KMS-11 (cell line): Measurements from ENCODE around the gene CFAP97D2.

Experiments
- H2AFZ ChIP-seq: fragments of 200-600 bp; sonication (generic); 2 replicates; pipeline ENCODE4 v1.6.1; 2016; ENCODE audit warnings: antibody characterized with exemption, mixed run types, low read depth
- H3K27ac ChIP-seq: fragments of 200-600 bp; sonication (generic); 2 replicates; pipeline ENCODE4 v1.6.1; 2016; ENCODE audit warnings: mild to moderate bottlenecking, mixed run types
- H3K27me3 ChIP-seq: fragments of 200-600 bp; sonication (generic); 2 replicates; pipeline ENCODE4 v1.6.1; 2017; ENCODE audit warnings: mild to moderate bottlenecking, low read depth, mixed run types, moderate library complexity; ENCODE audit not compliant: insufficient read depth
- H3K36me3 ChIP-seq: fragments of 200-600 bp; sonication (generic); 2 replicates; pipeline ENCODE4 v1.6.1; 2017; ENCODE audit warnings: mild to moderate bottlenecking, mixed run types; ENCODE audit not compliant: insufficient read depth
- H3K4me1 ChIP-seq: fragments of 200-600 bp; sonication (generic); 2 replicates; pipeline ENCODE4 v1.6.1; 2016; ENCODE audit warnings: mild to moderate bottlenecking, low read depth, mixed run types; ENCODE audit not compliant: poor library complexity, severe bottlenecking
- H3K4me2 ChIP-seq: fragments of 200-600 bp; sonication (generic); 2 replicates; pipeline ENCODE4 v1.7.0; 2016; ENCODE audit warnings: mild to moderate bottlenecking, mixed run types
- H3K4me3 ChIP-seq: fragments of 200-600 bp; sonication (generic); IDR thresholded peaks from 2 replicates; pipeline ENCODE4 v1.6.1; 2017; ENCODE audit warnings: low read depth, low read length, mixed read lengths; ENCODE audit not compliant: insufficient read depth
- H3K79me2 ChIP-seq: fragments of 200-600 bp; sonication (generic); 2 replicates; pipeline ENCODE4 v1.6.1; 2016; ENCODE audit warnings: low read depth, mixed run types; ENCODE audit not compliant: insufficient read depth
- H3K9ac ChIP-seq: fragments of 200-600 bp; sonication (generic); 2 replicates; pipeline ENCODE4 v1.6.1; 2016; ENCODE audit warnings: mild to moderate bottlenecking, mixed run types
- H4K20me1 ChIP-seq: fragments of 200-600 bp; sonication (generic); 2 replicates; pipeline ENCODE4 v1.6.1; 2016; ENCODE audit warnings: mild to moderate bottlenecking, mixed run types; ENCODE audit not compliant: insufficient read depth
- TF ChIP-seq, protein P1 (sequence below): fragments of 200-600 bp; sonication (generic); conservative IDR thresholded peaks from 2 replicates; pipeline ENCODE4 v1.6.1; 2017; ENCODE audit warnings: low read depth, mild to moderate bottlenecking, antibody characterized with exemption, low read length, moderate library complexity, mixed read lengths

The CFAP97D2 gene

DNA sequence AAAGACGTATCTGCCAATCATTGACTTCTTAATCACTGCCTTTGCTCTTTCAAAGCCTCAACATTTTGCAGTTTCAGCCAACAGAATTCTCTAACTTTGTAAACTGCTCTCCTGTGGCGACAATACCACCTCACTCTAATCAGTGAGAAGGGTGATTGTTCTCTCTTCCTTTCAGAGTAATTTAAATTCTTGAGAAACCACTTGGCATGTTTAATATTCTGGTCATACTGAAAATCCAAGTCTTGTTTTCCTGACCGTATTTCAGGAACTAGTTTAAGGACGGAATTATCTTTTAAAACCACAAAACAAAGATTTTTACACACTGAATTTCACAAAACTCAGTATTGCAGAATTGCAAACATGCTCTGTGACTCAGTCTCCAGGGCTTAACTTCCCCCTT is 50.4 kb downstream of the CFAP97D2 start:
- Histone ChIP-seq H3K27ac (no peak overlapping the region), H3K9ac (no peak overlapping the region), H3K4me1 (peaks cover 32% of the 10 kb centered on the region)

DNA sequence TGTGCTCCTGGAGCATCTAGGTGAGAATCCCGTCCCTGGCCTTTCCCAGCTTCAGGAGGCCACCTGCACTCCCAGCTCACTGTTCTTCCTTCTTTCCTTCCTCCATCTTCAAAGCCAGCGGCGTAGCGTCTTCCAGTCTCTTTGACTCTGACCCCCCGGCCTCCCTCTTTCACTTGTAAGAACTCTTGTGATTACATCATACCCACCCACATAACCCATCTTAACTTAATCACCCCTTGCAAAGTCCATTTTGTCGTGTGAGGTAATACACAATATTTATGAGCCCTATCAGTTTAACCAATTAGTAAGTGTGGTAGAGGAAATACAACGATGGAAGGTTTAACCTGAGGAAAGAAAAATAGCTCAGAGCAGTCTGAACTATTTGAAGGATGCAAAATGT is 51.1 kb downstream of the CFAP97D2 start:
- no peaks in the 10 kb centered on the region for H3K36me3 ChIP-seq
- TF ChIP-seq, protein P1, sequence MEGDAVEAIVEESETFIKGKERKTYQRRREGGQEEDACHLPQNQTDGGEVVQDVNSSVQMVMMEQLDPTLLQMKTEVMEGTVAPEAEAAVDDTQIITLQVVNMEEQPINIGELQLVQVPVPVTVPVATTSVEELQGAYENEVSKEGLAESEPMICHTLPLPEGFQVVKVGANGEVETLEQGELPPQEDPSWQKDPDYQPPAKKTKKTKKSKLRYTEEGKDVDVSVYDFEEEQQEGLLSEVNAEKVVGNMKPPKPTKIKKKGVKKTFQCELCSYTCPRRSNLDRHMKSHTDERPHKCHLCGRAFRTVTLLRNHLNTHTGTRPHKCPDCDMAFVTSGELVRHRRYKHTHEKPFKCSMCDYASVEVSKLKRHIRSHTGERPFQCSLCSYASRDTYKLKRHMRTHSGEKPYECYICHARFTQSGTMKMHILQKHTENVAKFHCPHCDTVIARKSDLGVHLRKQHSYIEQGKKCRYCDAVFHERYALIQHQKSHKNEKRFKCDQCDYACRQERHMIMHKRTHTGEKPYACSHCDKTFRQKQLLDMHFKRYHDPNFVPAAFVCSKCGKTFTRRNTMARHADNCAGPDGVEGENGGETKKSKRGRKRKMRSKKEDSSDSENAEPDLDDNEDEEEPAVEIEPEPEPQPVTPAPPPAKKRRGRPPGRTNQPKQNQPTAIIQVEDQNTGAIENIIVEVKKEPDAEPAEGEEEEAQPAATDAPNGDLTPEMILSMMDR, result no peak
- peaks cover 33% of the 10 kb centered on the region for H3K4me1 ChIP-seq
- H2AFZ ChIP-seq, result no peak overlapping the region
- H3K4me3 ChIP-seq, result no peak overlapping the region
- no peaks in the 10 kb centered on the region for H3K27me3 ChIP-seq
- no peak overlapping the region for H3K27ac ChIP-seq
- H3K9ac ChIP-seq, result no peak overlapping the region
- no peaks in the 10 kb centered on the region for H4K20me1 ChIP-seq
- 0 out of 2 replicates have a peak, but pooled peaks cover under 1% of the 10 kb centered on the region for H3K79me2 ChIP-seq
- H3K4me2 ChIP-seq, result no peak overlapping the region

More for the DNA sequence above, 50.4 kb downstream of the CFAP97D2 start:
- H3K36me3 ChIP-seq, result no peaks in the 10 kb centered on the region
- H3K4me3 ChIP-seq, result no peak overlapping the region
- H4K20me1 ChIP-seq, result no peaks in the 10 kb centered on the region
- H3K27me3 ChIP-seq, result no peaks in the 10 kb centered on the region
- no peak overlapping the region for H2AFZ ChIP-seq
- no peaks in the 10 kb centered on the region for H3K79me2 ChIP-seq
- TF ChIP-seq, protein P1, result no peak
- no peak overlapping the region for H3K4me2 ChIP-seq

DNA sequence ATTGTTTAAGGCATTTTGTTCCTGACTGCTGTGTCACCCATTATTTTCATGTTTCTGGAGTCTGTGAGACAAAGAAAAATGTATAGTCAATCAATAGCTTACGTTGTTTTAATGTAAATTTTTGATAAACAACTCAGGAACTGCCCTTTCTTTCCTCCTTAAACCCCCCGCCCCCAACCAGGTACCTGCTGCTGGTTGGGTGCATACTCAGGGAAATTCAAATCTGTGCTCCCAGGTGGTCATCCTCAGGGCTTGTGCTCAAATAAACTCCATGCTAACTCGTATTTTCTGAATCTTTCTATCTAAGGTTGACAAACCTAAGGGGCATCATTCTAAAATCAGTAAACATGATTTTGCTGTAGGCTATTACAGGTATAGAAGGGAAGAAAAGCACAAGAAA is 51.5 kb downstream of the CFAP97D2 start:
- H3K4me1 ChIP-seq, result peaks cover 33% of the 10 kb centered on the region
- H3K4me2 ChIP-seq, result no peak overlapping the region
- no peak overlapping the region for H3K9ac ChIP-seq
- no peaks in the 10 kb centered on the region for H3K36me3 ChIP-seq
- H3K4me3 ChIP-seq, result no peak overlapping the region
- H3K79me2 ChIP-seq, result peaks cover 5% of the 10 kb centered on the region
- no peaks in the 10 kb centered on the region for H4K20me1 ChIP-seq
- TF ChIP-seq, protein P1, result no peak
- H3K27ac ChIP-seq, result no peak overlapping the region
- H3K27me3 ChIP-seq, result no peaks in the 10 kb centered on the region
- H2AFZ ChIP-seq, result no peak overlapping the region

DNA sequence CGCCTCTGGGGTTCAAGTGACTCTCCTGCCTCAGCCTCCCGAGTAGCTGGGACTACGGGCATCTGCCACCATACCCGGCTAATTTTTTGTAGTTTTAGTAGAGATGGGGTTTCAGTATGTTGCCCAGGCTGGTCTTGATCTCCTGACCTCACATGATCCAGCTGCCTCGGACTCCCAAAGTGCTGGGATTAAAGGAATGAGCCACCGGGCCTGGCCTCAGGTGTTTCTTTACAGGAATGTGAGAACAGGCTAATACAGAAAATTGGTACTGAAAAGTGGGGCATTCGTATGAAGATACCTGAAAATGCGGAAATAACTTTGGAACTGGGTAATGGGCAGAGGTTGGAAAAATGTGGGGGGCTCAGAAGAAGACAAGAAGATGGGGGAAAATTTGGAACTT is 52.8 kb downstream of the CFAP97D2 start:
- Histone ChIP-seq H3K27me3 (no peaks in the 10 kb centered on the region), H3K4me3 (no peak overlapping the region)
- TF ChIP-seq, protein P1, result no peak

DNA sequence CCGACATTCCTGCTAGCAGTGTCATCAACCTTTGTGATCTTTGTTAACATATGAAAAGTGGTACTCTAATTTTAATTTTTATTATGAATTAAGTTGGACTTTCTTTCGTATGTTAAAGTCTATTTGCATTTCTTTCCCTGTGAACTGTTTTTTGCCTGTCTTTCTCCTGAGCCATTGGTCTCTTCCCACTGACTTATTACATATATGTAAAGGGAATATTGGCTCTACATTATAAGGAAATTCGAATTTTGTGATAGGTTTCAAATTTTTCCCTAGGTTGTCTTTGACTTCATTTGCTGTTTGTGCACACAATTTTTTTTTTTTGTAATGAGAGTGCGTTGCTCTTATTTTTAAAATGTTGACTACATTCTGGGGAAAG is 55.2 kb downstream of the CFAP97D2 start:
- no peaks in the 10 kb centered on the region for H3K27me3 ChIP-seq
- peak overlapping the region; percentile 53 for H3K4me2 ChIP-seq
- H3K79me2 ChIP-seq, result peaks cover 23% of the 10 kb centered on the region
- H4K20me1 ChIP-seq, result no peaks in the 10 kb centered on the region
- H3K4me1 ChIP-seq, result peaks cover 29% of the 10 kb centered on the region
- peak overlapping the region; percentile 76; the same call in 1 of the 2 replicates for H2AFZ ChIP-seq
- H3K4me3 ChIP-seq, result no peak overlapping the region
- TF ChIP-seq, protein P1, result no peak
- peak overlapping the region; percentile 90; the same call in 1 of the 2 replicates for H3K9ac ChIP-seq
- H3K36me3 ChIP-seq, result peaks cover 5% of the 10 kb centered on the region; the same call in 1 of the 2 replicates
- H3K27ac ChIP-seq, result peak overlapping the region; percentile 84

More for the DNA sequence above, 52.8 kb downstream of the CFAP97D2 start:
- H3K27ac ChIP-seq, result no peak overlapping the region
- H4K20me1 ChIP-seq, result no peaks in the 10 kb centered on the region
- peaks cover 18% of the 10 kb centered on the region for H3K79me2 ChIP-seq
- peaks cover 32% of the 10 kb centered on the region for H3K4me1 ChIP-seq
- no peak overlapping the region for H3K4me2 ChIP-seq
- no peaks in the 10 kb centered on the region for H3K36me3 ChIP-seq
- no peak overlapping the region for H2AFZ ChIP-seq
- no peak overlapping the region for H3K9ac ChIP-seq
